ENCODE measurements around the gene PYDC1.

The PYDC1 gene

GRCh38 chr16:31194898-31195297 is 22.0 kb downstream of the PYDC1 start:
- TF ChIP-seq, protein P1, sequence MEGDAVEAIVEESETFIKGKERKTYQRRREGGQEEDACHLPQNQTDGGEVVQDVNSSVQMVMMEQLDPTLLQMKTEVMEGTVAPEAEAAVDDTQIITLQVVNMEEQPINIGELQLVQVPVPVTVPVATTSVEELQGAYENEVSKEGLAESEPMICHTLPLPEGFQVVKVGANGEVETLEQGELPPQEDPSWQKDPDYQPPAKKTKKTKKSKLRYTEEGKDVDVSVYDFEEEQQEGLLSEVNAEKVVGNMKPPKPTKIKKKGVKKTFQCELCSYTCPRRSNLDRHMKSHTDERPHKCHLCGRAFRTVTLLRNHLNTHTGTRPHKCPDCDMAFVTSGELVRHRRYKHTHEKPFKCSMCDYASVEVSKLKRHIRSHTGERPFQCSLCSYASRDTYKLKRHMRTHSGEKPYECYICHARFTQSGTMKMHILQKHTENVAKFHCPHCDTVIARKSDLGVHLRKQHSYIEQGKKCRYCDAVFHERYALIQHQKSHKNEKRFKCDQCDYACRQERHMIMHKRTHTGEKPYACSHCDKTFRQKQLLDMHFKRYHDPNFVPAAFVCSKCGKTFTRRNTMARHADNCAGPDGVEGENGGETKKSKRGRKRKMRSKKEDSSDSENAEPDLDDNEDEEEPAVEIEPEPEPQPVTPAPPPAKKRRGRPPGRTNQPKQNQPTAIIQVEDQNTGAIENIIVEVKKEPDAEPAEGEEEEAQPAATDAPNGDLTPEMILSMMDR (IDR thresholded peaks at IDR 0.05): no peak

GRCh38 chr16:31193874-31194273 is 23.1 kb downstream of the PYDC1 start:
- TF ChIP-seq, protein P1 (IDR thresholded peaks at IDR 0.05): no peak

DNA sequence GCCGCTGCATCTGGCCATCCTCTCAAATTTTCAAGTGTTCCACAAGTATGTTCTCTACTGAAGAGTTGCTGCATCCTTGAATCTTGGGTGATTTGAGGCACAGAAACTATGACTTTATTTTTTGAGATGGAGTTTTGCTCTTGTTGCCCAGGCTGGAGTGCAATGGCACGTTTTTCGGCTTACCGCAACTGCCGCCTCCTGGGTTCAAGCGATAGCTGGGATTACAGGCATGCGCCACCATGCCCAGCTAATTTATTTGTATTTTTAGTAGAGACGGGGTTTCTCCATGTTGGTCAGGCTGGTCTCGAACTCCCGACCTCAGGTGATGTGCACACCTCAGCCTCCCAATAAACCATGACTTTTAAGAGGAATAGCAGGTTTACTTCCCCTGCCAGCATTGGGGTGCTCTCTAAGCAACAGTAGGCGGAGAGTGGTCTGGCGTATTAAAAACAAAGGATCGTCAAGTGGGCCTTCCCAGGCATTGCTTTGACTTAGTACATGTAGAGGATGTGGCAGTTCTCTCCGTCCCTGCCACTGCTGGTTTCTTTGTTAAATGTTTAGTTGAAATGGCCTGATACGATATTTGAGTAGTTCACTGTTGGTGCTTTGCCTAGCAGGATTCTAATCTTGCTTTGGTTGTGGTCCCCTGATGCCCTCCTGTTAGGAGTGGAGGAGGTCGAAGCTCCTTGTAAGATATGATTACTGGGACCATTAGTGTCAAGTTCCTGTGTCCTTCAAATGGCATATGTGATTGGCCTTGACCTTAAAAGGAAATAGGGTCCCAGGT is 23.9 kb downstream of the PYDC1 start:
- TF ChIP-seq, protein P1 (IDR thresholded peaks at IDR 0.05): no peak

GRCh38 chr16:31191697-31192428 is 25.1 kb downstream of the PYDC1 start:
- TF ChIP-seq, protein P1 (IDR thresholded peaks at IDR 0.05): no peak

DNA sequence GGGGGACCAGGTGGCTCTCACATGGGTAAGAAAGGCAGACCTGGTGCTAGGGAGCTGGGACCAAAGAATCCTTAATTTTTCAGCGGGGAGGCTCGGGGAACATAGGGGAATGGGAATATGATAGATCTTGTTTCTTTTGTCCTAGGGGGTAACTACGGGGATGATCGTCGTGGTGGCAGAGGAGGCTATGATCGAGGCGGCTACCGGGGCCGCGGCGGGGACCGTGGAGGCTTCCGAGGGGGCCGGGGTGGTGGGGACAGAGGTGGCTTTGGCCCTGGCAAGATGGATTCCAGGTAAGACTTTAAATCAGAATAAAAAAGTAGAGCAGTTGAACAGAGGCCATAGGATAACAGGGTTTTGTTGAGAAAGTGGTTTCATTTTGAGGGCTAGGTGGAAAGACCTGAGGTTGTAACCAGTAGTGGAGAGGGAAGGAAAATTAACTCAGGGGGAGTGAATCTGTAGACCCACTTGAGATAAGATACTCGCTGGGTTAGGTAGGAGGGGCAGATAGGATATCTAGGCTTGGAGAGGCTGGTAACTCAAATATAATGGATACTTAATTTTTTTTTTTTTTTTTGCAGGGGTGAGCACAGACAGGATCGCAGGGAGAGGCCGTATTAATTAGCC is 26.0 kb downstream of the PYDC1 start:
- TF ChIP-seq, protein P1 (IDR thresholded peaks at IDR 0.05): no peak

- TF ChIP-seq, protein P1 (IDR thresholded peaks at IDR 0.05): no peak
Measured at GRCh38 chr16:31190061-31190460, 26.9 kb downstream of the PYDC1 start.

DNA sequence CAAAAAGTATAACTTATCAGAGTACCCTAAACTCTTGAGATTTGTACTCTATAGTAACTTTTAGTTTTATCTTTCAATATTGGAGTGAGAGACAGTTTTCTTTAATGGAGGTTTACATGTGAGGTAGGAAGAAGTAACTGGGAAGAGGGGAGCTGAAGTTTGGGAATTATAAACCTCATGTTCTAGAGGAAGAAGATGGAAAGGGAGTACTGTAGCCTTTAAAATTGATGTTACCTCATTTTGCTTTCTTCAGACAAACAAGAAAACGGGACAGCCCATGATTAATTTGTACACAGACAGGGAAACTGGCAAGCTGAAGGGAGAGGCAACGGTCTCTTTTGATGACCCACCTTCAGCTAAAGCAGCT is 27.5 kb downstream of the PYDC1 start:
- TF ChIP-seq, protein P1 (IDR thresholded peaks at IDR 0.05): no peak

All from LNCAP (cell line).